NK-92 (cell line): ENCODE measurements around the gene TMED8.

Experiments
- DNase-seq: peaks from one replicate; lab custom pipeline; 2025; ENCODE audit not compliant: unreplicated experiment; lab: John Stamatoyannopoulos, UW

Gene TMED8

DNA sequence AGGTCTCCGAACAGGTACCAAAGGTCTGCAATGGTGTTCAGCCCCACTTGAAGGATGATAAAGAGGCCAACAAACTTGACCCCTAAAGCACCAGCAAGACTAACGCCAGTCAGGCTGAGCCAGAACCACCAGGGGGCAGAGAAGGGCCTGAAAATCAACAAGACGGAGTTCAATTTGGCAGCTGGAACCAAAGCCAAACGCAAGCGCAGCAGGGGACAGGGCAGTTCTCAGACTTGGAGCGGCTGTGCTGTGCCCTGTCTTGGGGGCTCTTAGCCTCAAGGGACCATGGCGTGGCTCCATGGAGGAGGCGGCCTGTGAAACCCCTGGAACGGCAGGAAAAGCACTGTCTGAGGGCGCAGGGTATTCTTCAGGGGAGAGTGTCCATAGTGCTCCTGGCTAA, 75.8 kb downstream of the TMED8 start:
- no peak for DNase-seq

DNA sequence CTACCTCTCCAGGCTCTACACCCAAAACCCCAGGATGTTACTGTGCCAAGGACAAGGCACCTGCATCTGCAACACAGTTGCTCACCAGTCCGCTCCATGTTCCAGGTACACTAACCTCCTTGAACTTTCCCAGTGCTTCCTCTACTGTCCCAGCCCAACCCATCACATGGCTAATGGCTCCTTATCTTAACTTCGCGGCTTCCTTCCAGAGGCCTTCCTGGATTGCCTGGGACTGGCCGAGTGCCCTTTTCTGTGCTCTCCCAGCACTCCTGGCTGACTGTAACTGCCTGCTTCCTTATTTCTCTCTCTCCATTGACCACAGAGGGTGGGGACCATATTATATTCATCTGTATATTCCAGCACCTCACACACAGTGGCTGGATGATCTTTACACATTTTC, 77.1 kb downstream of the TMED8 start:
- no peak for DNase-seq

DNA sequence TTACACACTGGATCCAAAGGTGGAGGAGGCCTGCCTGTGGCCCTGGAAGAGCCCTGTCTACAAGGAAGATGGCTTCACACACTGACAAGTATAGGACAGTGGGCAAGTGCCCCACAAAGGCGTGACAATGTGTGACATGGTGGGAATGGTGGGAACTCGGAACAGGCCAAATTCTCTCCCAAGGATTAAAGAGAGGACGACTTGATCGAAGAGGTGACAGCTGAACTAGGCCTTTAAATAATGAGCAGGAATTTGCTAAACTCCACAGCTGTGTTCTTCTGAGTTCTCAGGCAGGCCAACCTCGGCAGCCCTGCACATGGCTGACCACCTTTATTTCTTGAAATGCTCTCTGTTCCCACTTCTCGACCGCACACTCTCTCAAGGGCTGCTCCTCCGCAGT, 80.0 kb downstream of the TMED8 start:
- DNase-seq, result no peak

DNA sequence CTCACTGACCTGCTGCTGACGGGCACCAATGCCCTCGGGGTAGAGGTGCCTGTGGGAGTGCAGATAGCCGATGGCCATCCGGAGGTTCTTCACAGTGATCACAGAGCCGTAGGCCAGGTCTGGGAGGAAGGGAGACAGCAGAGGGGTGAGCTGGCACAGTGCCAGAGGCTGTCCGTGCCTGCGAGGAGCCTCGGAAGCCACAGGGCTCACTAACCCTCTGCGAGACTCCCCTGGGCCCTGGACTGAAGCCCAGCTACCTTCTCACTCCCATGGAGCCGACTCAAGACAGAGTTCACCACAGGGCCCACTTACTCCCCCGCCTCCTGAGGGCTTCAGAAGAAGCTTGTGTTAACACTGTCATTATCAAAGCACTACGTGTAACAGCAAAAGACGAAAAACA, 80.7 kb downstream of the TMED8 start:
- DNase-seq, result no peak

DNA sequence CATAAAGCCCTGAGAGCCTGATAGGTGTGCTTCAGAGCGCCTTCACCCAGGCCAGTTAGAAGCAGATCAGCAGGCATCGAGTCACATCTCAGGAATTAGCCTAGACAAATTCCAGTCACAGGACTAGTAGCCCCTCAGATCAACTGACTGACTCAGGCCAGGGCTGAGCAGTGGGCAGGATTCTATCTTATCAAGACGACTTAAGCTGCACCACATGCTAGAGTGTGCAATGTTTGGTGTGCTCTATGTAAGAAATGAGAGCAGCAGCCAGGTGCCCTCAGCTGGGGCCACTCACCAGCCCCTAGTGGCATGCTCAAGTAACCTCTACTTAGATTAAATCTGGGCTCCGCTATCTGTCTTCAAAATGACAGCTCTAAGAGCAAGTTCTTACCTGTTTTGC, 86.2 kb downstream of the TMED8 start:
- no peak for DNase-seq

DNA sequence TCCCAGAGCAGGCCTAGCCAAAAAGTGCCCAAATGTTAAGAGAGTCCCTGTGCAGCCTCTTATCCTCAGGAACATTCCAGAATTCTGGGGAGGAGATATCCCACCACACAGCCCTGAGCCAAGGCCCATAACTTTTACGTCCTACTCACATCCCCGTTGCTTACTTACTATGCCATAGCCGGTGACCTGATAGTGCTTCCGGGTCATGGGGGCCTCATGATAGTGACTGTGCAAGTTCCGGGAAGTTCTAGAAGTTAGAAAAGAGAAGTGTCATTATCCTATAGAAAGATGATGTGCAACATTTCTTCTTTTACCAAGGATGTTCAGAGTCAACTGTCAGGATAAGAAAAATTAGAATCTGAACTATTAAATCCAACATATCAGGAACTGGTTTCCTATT, 90.3 kb downstream of the TMED8 start:
- no peak for DNase-seq
